SK-N-SH (cell line): ENCODE measurements around the gene KEL. TPM values are rescaled to one million over a fixed set of nuclear protein-coding genes. Genes with fewer than 3 reads are reported as not detected.

Experiments used
- CTCF ChIA-PET: fragments of 300-600, 350-600 bp; formaldehyde crosslinking; extraction: SDS; loops from one replicate; lab custom pipeline; 2021; lab: Yijun Ruan, JAX
- POLR2A ChIA-PET: fragments of 350-600 bp; sonication (Branson Sonifier 250); formaldehyde crosslinking; extraction: SDS; loops from one replicate; lab custom pipeline; 2020; ENCODE audit warnings: antibody characterized with exemption, inconsistent platforms; lab: Yijun Ruan, JAX
- DNase-seq: peaks from one replicate; pipeline ENCODE4 v3.0.0; 2012
- H2AFZ ChIP-seq: fragments of 200-600 bp; sonication (generic); 2 replicates; pipeline ENCODE4 v1.8.1; 2016; ENCODE audit warnings: antibody characterized with exemption, mild to moderate bottlenecking, low read depth
- H3F3A ChIP-seq: fragments of 200-600 bp; sonication (generic); replicated peaks from 2 replicates; pipeline ENCODE3; 2016; ENCODE audit warnings: antibody characterized with exemption, mild to moderate bottlenecking; ENCODE audit not compliant: insufficient read depth
- H3K27ac ChIP-seq, 2 experiments: fragments of 200-500 bp in 1 of 2; fragments of 200-600 bp in 1 of 2; sonication (Bioruptor generic) in 1 of 2; sonication (generic), shearing (Covaris generic) in 1 of 2; 2 replicates each; pipeline versions ENCODE4 v1.5.1 to v1.6.1; 2014 to 2016; ENCODE audit warnings: low read depth in 2 of 2, inconsistent platforms in 1 of 2, low read length in 1 of 2, mild to moderate bottlenecking in 1 of 2, mixed read lengths in 1 of 2
- H3K27me3 ChIP-seq: fragments of 200-600 bp; sonication (generic), shearing (Covaris generic); 2 replicates; pipeline ENCODE4 v1.6.1; 2016; ENCODE audit warnings: mixed run types; ENCODE audit not compliant: insufficient read depth
- H3K36me3 ChIP-seq, 2 experiments: fragments of 200-500 bp in 1 of 2; fragments of 200-600 bp in 1 of 2; sonication (Bioruptor generic) in 1 of 2; sonication (generic) in 1 of 2; replicated peaks in 1 of 2; 2 replicates each; pipeline versions ENCODE3 to v1.5.1; 2014 to 2016; ENCODE audit warnings: low read length in 1 of 2, mild to moderate bottlenecking in 1 of 2; ENCODE audit not compliant: insufficient read depth in 2 of 2, control insufficient read depth in 1 of 2
- H3K4me1 ChIP-seq, 2 experiments: fragments of 200-500 bp in 1 of 2; fragments of 200-600 bp in 1 of 2; sonication (Bioruptor generic) in 1 of 2; sonication (generic), shearing (Covaris generic) in 1 of 2; 2 replicates each; pipeline versions ENCODE4 v1.5.1 to v1.6.1; 2014 to 2016; ENCODE audit warnings: low read depth in 1 of 2, low read length in 1 of 2, mixed run types in 1 of 2; ENCODE audit not compliant: insufficient read depth in 2 of 2, control insufficient read depth in 1 of 2
- H3K4me2 ChIP-seq: fragments of 200-600 bp; sonication (generic), shearing (Covaris generic); 2 replicates; pipeline ENCODE4 v1.6.1; 2017; ENCODE audit warnings: mixed run types
- H3K4me3 ChIP-seq, 2 experiments: fragments of 200-500 bp in 1 of 2; fragments of 200-600 bp in 1 of 2; sonication (Bioruptor generic) in 1 of 2; sonication (generic), shearing (Covaris generic) in 1 of 2; 2 replicates each; pipeline versions ENCODE4 v1.5.1 to v1.8.1; 2014 to 2016; ENCODE audit warnings: low read depth in 2 of 2, inconsistent platforms in 1 of 2, low read length in 1 of 2, mild to moderate bottlenecking in 1 of 2, mixed read lengths in 1 of 2, moderate library complexity in 1 of 2
- H3K79me2 ChIP-seq: fragments of 200-600 bp; sonication (generic); 2 replicates; pipeline ENCODE4 v1.8.1; 2017; ENCODE audit warnings: mild to moderate bottlenecking; ENCODE audit not compliant: insufficient read depth
- H3K9ac ChIP-seq: fragments of 200-600 bp; sonication (generic); 2 replicates; pipeline ENCODE4 v1.6.1; 2017; ENCODE audit warnings: mixed run types
- H3K9me2 ChIP-seq: fragments of 200-600 bp; sonication (generic); 2 replicates; pipeline ENCODE4 v1.6.1; 2017; ENCODE audit warnings: mixed run types
- H3K9me3 ChIP-seq: fragments of 200-600 bp; sonication (generic); 2 replicates; pipeline ENCODE4 v1.6.1; 2017; ENCODE audit warnings: mixed run types, mild to moderate bottlenecking, moderate library complexity
- H4K20me1 ChIP-seq: fragments of 200-600 bp; sonication (generic); 2 replicates; pipeline ENCODE4 v1.6.1; 2017; ENCODE audit warnings: mild to moderate bottlenecking, mixed run types; ENCODE audit not compliant: insufficient read depth
- EP300 ChIP-seq, 2 experiments: IDR thresholded peaks; 2 replicates each; pipeline versions ENCODE4 v1.4.0 to v1.6.1; 2012; ENCODE audit warnings: borderline replicate concordance in 1 of 2, low read depth in 1 of 2, low read length in 1 of 2
- EZH2phosphoT487 ChIP-seq: fragments of 200-600 bp; sonication (generic); IDR thresholded peaks from 2 replicates; pipeline ENCODE4 v1.6.1; 2017; ENCODE audit warnings: low read depth, mixed run types, mild to moderate bottlenecking, antibody characterized with exemption, moderate library complexity, borderline replicate concordance
- FOSL2 ChIP-seq: IDR thresholded peaks from 2 replicates; pipeline ENCODE4 v1.4.0; 2012; ENCODE audit warnings: low read depth, mild to moderate bottlenecking, moderate library complexity, borderline replicate concordance
- JUND ChIP-seq: IDR thresholded peaks from 2 replicates; pipeline ENCODE4 v1.4.0; 2012
- MEF2A ChIP-seq: IDR thresholded peaks from 2 replicates; pipeline ENCODE4 v1.4.0; 2012; ENCODE audit warnings: low read depth, borderline replicate concordance
- MXI1 ChIP-seq: IDR thresholded peaks from 2 replicates; pipeline ENCODE4 v1.6.1; 2012; ENCODE audit warnings: mild to moderate bottlenecking, low read depth, low read length, improper control_type of control experiment
- RAD21 ChIP-seq: IDR thresholded peaks from 2 replicates; pipeline ENCODE4 v1.6.1; 2012; ENCODE audit warnings: mild to moderate bottlenecking, low read length
- RCOR1 ChIP-seq: fragments of 150-350 bp; IDR thresholded peaks from 2 replicates; pipeline ENCODE4 v1.6.1; 2017; ENCODE audit warnings: antibody characterized with exemption, low read length
- SMC3 ChIP-seq: IDR thresholded peaks from 2 replicates; pipeline ENCODE4 v1.6.1; 2012; ENCODE audit warnings: low read depth, low read length, improper control_type of control experiment
- YY1 ChIP-seq: IDR thresholded peaks from 2 replicates; pipeline ENCODE4 v1.4.0; 2012; ENCODE audit warnings: low read depth, mild to moderate bottlenecking
- WGBS: methylation state at CpG from one replicate; pipeline ENCODE4 v1.1.6; 2017; ENCODE audit warnings: low lambda C conversion rate; 5-methylcytosine and 5-hydroxymethylcytosine counted together
- polyA plus RNA-seq, 3 experiments: library from polyadenylated mRNA; depleted of rRNA; stranded (reverse); fragments of >200 nt; gene quantifications; 2 replicates each; pipeline ENCODE4 v1.2.3, GENCODE V29; 2012
- TF ChIP-seq, protein P1 (sequence below): fragments of 200-600 bp; sonication (generic); IDR thresholded peaks from 2 replicates; pipeline ENCODE4 v1.6.1; 2017; ENCODE audit warnings: antibody characterized with exemption, mild to moderate bottlenecking, moderate library complexity

Gene KEL
- polyA plus RNA-seq, 1 of the 3 experiments (the other 2 are of a cell fraction), result 0.05 TPM

DNA sequence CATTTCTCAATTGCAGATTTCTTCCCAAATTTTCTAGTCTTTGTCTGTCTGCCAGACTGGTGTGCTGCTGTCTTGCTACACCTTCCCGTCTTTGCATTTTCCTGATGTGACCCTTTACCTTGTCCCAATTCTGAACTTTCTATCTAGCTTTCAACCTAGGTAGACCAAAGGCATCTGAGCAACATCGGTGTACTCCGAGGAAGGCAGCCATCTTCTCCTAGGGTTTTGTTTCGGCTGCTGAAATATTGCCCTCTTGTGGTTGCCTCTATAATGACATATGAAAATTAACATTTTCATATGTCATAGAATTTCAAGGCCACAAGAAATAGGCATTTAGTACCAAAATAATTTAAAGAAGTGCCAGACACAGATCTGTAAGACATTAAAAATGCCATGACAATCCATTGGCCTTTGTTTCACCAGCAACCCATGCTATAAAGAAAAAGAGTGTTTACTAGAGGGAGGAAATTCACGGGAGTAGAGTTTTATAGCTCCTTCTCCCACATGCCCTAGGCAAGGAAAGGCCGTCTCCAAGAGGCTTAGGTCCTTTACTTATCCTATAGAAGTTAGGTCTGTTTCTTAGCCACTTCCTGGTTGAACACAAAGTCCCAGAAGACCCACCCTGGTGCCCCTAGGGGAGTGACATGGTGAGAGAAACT is 41.4 kb upstream of the KEL start:
- Histone ChIP-seq H3K36me3 (no peaks in the 10 kb centered on the region), H3K4me3 (peak overlapping the region in 1 of 2 experiments; percentile 38; a peak in 3 of 4 replicates), H3K79me2 (no peaks in the 10 kb centered on the region), H2AFZ (peak overlapping the region; percentile 64; the same call in 1 of the 2 replicates), H3K9me3 (no peaks in the 10 kb centered on the region), H3K4me2 (peak overlapping the region; percentile 55), H3K27me3 (no peaks in the 10 kb centered on the region; the same call in 1 of the 2 replicates), H3K9me2 (no peaks in the 10 kb centered on the region), H4K20me1 (no peaks in the 10 kb centered on the region), H3F3A (no peaks in the 10 kb centered on the region), H3K4me1 (no peaks in the 10 kb centered on the region), H3K27ac (no peak overlapping the region), H3K9ac (no peak overlapping the region)
- ChIA-PET POLR2A (no interaction called here), CTCF (interaction anchor here (0.6 to 23.7 kb wide), 46 partner anchors 8 to 606 kb away, joined by 3 to 450 read pairs (median 4); partner anchors contain the start of genes EPHB6, TAS2R39, TAS2R40 and TRPV5)
- DNase-seq, result peak; percentile 58
- WGBS, result 22% methylated on average over 6 of the region's 6 CpGs
- TF ChIP-seq, protein P1, sequence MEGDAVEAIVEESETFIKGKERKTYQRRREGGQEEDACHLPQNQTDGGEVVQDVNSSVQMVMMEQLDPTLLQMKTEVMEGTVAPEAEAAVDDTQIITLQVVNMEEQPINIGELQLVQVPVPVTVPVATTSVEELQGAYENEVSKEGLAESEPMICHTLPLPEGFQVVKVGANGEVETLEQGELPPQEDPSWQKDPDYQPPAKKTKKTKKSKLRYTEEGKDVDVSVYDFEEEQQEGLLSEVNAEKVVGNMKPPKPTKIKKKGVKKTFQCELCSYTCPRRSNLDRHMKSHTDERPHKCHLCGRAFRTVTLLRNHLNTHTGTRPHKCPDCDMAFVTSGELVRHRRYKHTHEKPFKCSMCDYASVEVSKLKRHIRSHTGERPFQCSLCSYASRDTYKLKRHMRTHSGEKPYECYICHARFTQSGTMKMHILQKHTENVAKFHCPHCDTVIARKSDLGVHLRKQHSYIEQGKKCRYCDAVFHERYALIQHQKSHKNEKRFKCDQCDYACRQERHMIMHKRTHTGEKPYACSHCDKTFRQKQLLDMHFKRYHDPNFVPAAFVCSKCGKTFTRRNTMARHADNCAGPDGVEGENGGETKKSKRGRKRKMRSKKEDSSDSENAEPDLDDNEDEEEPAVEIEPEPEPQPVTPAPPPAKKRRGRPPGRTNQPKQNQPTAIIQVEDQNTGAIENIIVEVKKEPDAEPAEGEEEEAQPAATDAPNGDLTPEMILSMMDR, result peak; percentile 97
- TF ChIP-seq RCOR1 (no peak), EZH2phosphoT487 (no peak), YY1 (peak; percentile 89), MEF2A (no peak), RAD21 (peak; percentile 68), FOSL2 (no peak), JUND (no peak), MXI1 (no peak), EP300 (IDR thresholded peaks at IDR 0.05; ENCODE audit: borderline replicate concordance in 1 of 2, low read depth in 1 of 2, low read length in 1 of 2) (no peak), SMC3 (peak; percentile 65)

DNA sequence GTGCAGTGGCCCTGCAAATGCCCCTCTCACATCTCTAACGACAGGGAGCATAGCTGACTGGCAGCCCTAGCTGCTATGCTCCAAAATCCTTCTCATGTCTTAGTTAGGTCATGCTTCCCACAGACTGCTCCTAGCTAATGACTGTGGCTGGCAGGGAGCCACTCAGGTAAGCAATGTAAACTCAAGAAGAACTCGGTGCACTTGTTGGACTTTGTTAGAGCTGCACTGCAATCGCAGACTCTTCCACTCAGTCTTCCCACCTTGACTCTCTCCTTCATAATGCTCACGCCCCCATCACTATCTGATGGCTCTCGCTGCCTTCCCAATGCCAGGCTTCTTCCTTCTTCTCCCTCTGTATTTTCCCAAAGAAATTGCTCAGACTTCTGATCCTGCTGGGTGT is 40.7 kb upstream of the KEL start:
- H3K4me2 ChIP-seq, result peak overlapping the region; percentile 55
- peak overlapping the region in 1 of 2 experiments; percentile 38; a peak in 2 of 4 replicates for H3K4me3 ChIP-seq
- no peaks in the 10 kb centered on the region for H3K9me3 ChIP-seq
- H3K27me3 ChIP-seq, result no peaks in the 10 kb centered on the region; the same call in 1 of the 2 replicates
- H3F3A ChIP-seq, result no peaks in the 10 kb centered on the region
- no peaks in the 10 kb centered on the region for H3K36me3 ChIP-seq
- H3K79me2 ChIP-seq, result no peaks in the 10 kb centered on the region
- WGBS, result 57% methylated on average over 5 of the region's 5 CpGs
- peak overlapping the region; percentile 64; the same call in 1 of the 2 replicates for H2AFZ ChIP-seq
- TF ChIP-seq MXI1, result no peak
- TF ChIP-seq, all 33 proteins: peak for 0
- no peak overlapping the region for H3K27ac ChIP-seq
- DNase-seq, result no peak
- no peaks in the 10 kb centered on the region for H4K20me1 ChIP-seq
- no peaks in the 10 kb centered on the region for H3K4me1 ChIP-seq
- H3K9me2 ChIP-seq, result no peaks in the 10 kb centered on the region
- no peak overlapping the region for H3K9ac ChIP-seq
- ChIA-PET POLR2A (interaction anchor here (0.6 kb wide), 1 partner anchor 17 kb away, joined by 3 read pairs; no protein-coding TSS in a partner anchor), CTCF (interaction anchor here (0.6 to 23.7 kb wide), 38 partner anchors 11 to 525 kb away, joined by 3 to 450 read pairs (median 6); partner anchors contain the start of genes EPHB6, TAS2R39, TAS2R40 and TRPV5)
